Keratinocyte (primary cell): ENCODE data around the gene KCNJ15. TPM values are rescaled to one million over a fixed set of nuclear protein-coding genes. Genes with fewer than 3 reads are reported as not detected.

ENCODE experiments used
- DNase-seq: peaks from one replicate; pipeline ENCODE4 v3.0.0-alpha.2; 2011; ENCODE audit warnings: low read depth, missing footprints, low spot score
- FAIRE-seq: peaks from 2 replicates; lab custom pipeline; 2011; peaks lifted over from hg19 to GRCh38; lab: Jason Lieb, UNC
- H2AFZ ChIP-seq: 2 replicates; pipeline ENCODE4 v1.6.0; 2012; ENCODE audit warnings: low read length, control low read depth, inconsistent platforms; ENCODE audit not compliant: control insufficient read depth
- H3K27ac ChIP-seq: 2 replicates; pipeline ENCODE4 v1.5.1; 2011; ENCODE audit warnings: low read length; ENCODE audit not compliant: control insufficient read depth, insufficient read depth
- H3K27me3 ChIP-seq: 3 replicates; pipeline ENCODE4 v1.6.0; 2011; ENCODE audit warnings: low read length; ENCODE audit not compliant: control insufficient read depth, insufficient read depth; ENCODE audit errors: extremely low read depth
- H3K36me3 ChIP-seq, 2 experiments: 2 replicates in 1 of 2; 3 replicates in 1 of 2; pipeline ENCODE4 v1.5.1; 2011; ENCODE audit warnings: low read length in 2 of 2, mild to moderate bottlenecking in 1 of 2; ENCODE audit not compliant: control insufficient read depth in 2 of 2, insufficient read depth in 2 of 2; ENCODE audit errors: extremely low read depth in 1 of 2
- H3K4me1 ChIP-seq: 3 replicates; pipeline ENCODE4 v1.5.1; 2011; ENCODE audit warnings: low read length; ENCODE audit not compliant: control insufficient read depth, insufficient read depth; ENCODE audit errors: extremely low read depth
- H3K4me2 ChIP-seq: 3 replicates; pipeline ENCODE4 v1.6.0; 2011; ENCODE audit warnings: low read depth, low read length; ENCODE audit not compliant: control insufficient read depth, insufficient read depth; ENCODE audit errors: extremely low read depth
- H3K4me3 ChIP-seq, 3 experiments: fragments of 200-600 bp in 1 of 3; sonication (generic) in 1 of 3; 2 replicates in 2 of 3; 3 replicates in 1 of 3; pipeline ENCODE4 v1.5.1; 2011 to 2016; ENCODE audit warnings: low read length in 3 of 3, mild to moderate bottlenecking in 3 of 3, control low read depth in 2 of 3, inconsistent platforms in 1 of 3, low read depth in 1 of 3, mixed read lengths in 1 of 3, mixed run types in 1 of 3, moderate library complexity in 1 of 3; ENCODE audit not compliant: control insufficient read depth in 2 of 3, insufficient read depth in 2 of 3; ENCODE audit errors: extremely low read depth in 1 of 3
- H3K79me2 ChIP-seq: 2 replicates; pipeline ENCODE4 v1.6.0; 2012; ENCODE audit warnings: low read length; ENCODE audit not compliant: control insufficient read depth, insufficient read depth
- H3K9ac ChIP-seq: 3 replicates; pipeline ENCODE4 v1.6.0; 2011; ENCODE audit warnings: low read length; ENCODE audit not compliant: control insufficient read depth, insufficient read depth; ENCODE audit errors: extremely low read depth
- H3K9me1 ChIP-seq: 3 replicates; pipeline ENCODE4 v1.6.0; 2011; ENCODE audit warnings: low read length; ENCODE audit not compliant: control insufficient read depth, insufficient read depth; ENCODE audit errors: extremely low read depth
- H3K9me3 ChIP-seq: 2 replicates; pipeline ENCODE4 v1.5.1; 2012; ENCODE audit warnings: low read depth, low read length; ENCODE audit not compliant: control insufficient read depth
- H4K20me1 ChIP-seq: 3 replicates; pipeline ENCODE4 v1.6.0; 2011; ENCODE audit warnings: low read length; ENCODE audit not compliant: control insufficient read depth, insufficient read depth; ENCODE audit errors: extremely low read depth
- EZH2 ChIP-seq: IDR thresholded peaks from one replicate; pipeline ENCODE4 v1.6.1; 2012; ENCODE audit warnings: inconsistent platforms, mild to moderate bottlenecking, low read length, moderate library complexity
- dilution Hi-C: fragments of 300-500 bp; cut with MboI; formaldehyde crosslinking; loops from one replicate; pipeline ENCODE4 v1.7.0; 2020; ENCODE audit warnings: low sequenced_read_pairs; ENCODE audit not compliant: extremely low pct_ligation_motif_present
- polyA plus RNA-seq, 5 experiments: library from polyadenylated mRNA; depleted of rRNA in 3 of 5; stranded (reverse) in 3 of 5; stranded (forward) in 1 of 5; unstranded in 1 of 5; fragments of >200 nt; gene quantifications; 1 replicate in 1 of 5; 2 replicates in 3 of 5; 3 replicates in 1 of 5; pipeline versions ENCODE4 v1.2.1 to v1.2.3, GENCODE V29; 2011 to 2012; ENCODE audit warnings: missing spikeins in 2 of 5, low read depth in 1 of 5, low replicate concordance in 1 of 5
- TF ChIP-seq, protein P1 (sequence below), 3 experiments: IDR thresholded peaks in 1 of 3; conservative IDR thresholded peaks in 1 of 3; optimal IDR thresholded peaks in 1 of 3; 2 replicates in 2 of 3; 3 replicates in 1 of 3; pipeline versions ENCODE3 to v1.5.1; 2011; ENCODE audit warnings: low read length in 3 of 3, mild to moderate bottlenecking in 3 of 3, moderate library complexity in 2 of 3, control low read depth in 1 of 3, inconsistent platforms in 1 of 3; ENCODE audit not compliant: insufficient read depth in 2 of 3; ENCODE audit errors: extremely low read depth in 1 of 3

KCNJ15 gene
- polyA plus RNA-seq, 1 donor (not counting 4 experiments of a cell fraction or from before 2014, with no cell fraction given) = 76.3 TPM

DNA sequence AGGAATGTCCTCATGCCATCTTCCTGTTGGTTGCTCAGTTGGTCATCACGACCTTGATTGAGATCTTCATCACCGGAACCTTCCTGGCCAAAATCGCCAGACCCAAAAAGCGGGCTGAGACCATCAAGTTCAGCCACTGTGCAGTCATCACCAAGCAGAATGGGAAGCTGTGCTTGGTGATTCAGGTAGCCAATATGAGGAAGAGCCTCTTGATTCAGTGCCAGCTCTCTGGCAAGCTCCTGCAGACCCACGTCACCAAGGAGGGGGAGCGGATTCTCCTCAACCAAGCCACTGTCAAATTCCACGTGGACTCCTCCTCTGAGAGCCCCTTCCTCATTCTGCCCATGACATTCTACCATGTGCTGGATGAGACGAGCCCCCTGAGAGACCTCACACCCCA, 42.9 kb downstream of the KCNJ15 start:
- H3K27ac ChIP-seq = no peak overlapping the region
- H3K9me3 ChIP-seq = no peaks in the 10 kb centered on the region
- no peak overlapping the region for H2AFZ ChIP-seq
- no peak overlapping the region for H3K4me2 ChIP-seq
- dilution Hi-C loops = no loop called here
- peaks cover 18% of the 10 kb centered on the region for H3K4me1 ChIP-seq
- no peak overlapping the region for H3K4me3 ChIP-seq
- FAIRE-seq = no peak
- peaks cover 8 to 18% of the 10 kb centered on the region in 2 experiments for H3K36me3 ChIP-seq
- no peak overlapping the region for H3K9ac ChIP-seq
- no peaks in the 10 kb centered on the region for H3K9me1 ChIP-seq
- no peaks in the 10 kb centered on the region for H3K27me3 ChIP-seq
- no peak for TF ChIP-seq EZH2
- TF ChIP-seq, protein P1, sequence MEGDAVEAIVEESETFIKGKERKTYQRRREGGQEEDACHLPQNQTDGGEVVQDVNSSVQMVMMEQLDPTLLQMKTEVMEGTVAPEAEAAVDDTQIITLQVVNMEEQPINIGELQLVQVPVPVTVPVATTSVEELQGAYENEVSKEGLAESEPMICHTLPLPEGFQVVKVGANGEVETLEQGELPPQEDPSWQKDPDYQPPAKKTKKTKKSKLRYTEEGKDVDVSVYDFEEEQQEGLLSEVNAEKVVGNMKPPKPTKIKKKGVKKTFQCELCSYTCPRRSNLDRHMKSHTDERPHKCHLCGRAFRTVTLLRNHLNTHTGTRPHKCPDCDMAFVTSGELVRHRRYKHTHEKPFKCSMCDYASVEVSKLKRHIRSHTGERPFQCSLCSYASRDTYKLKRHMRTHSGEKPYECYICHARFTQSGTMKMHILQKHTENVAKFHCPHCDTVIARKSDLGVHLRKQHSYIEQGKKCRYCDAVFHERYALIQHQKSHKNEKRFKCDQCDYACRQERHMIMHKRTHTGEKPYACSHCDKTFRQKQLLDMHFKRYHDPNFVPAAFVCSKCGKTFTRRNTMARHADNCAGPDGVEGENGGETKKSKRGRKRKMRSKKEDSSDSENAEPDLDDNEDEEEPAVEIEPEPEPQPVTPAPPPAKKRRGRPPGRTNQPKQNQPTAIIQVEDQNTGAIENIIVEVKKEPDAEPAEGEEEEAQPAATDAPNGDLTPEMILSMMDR (optimal IDR thresholded peaks at IDR 0.05 in 1 of 3, IDR thresholded peaks at IDR 0.05 in 1 of 3, conservative IDR thresholded peaks at IDR 0.05 in 1 of 3; ENCODE audit: extremely low read depth in 1 of 3, insufficient read depth in 2 of 3, low read length in 3 of 3) = no peak
- H3K79me2 ChIP-seq = no peaks in the 10 kb centered on the region
- H4K20me1 ChIP-seq = no peaks in the 10 kb centered on the region
- DNase-seq = no peak

DNA sequence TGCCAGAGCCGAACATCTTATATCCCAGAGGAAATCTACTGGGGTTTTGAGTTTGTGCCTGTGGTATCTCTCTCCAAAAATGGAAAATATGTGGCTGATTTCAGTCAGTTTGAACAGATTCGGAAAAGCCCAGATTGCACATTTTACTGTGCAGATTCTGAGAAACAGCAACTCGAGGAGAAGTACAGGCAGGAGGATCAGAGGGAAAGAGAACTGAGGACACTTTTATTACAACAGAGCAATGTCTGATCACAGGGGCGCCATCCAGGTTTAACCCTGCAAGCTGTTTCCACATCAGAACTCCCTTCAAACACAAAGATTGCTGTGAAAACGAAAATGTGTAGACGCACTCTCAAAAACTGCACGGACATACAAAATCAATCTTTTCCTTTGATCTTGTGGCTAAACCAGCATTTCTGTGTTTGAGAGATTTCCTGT, 43.4 kb downstream of the KCNJ15 start:
- Histone ChIP-seq H3K27ac (no peak overlapping the region), H3K4me1 (peaks cover 18% of the 10 kb centered on the region), H3K9me1 (no peaks in the 10 kb centered on the region), H3K9ac (no peak overlapping the region), H2AFZ (no peak overlapping the region), H3K4me3 (no peak overlapping the region), H3K4me2 (no peak overlapping the region), H3K9me3 (no peaks in the 10 kb centered on the region), H3K79me2 (no peaks in the 10 kb centered on the region), H4K20me1 (no peaks in the 10 kb centered on the region), H3K27me3 (no peaks in the 10 kb centered on the region), H3K36me3 (peaks cover 8 to 18% of the 10 kb centered on the region in 2 experiments)
- FAIRE-seq (no peak), DNase-seq (no peak)
- TF ChIP-seq EZH2 = no peak
- TF ChIP-seq, protein P1 (optimal IDR thresholded peaks at IDR 0.05 in 1 of 3, IDR thresholded peaks at IDR 0.05 in 1 of 3, conservative IDR thresholded peaks at IDR 0.05 in 1 of 3; ENCODE audit: extremely low read depth in 1 of 3, insufficient read depth in 2 of 3, low read length in 3 of 3) = no peak
- dilution Hi-C loops = no loop called here
